GM12801 (cell line): Measurements from ENCODE around the gene C10orf71.

ENCODE experiments used
- CTCF ChIP-seq: IDR thresholded peaks from one replicate; pipeline ENCODE4 v1.5.1; 2011; ENCODE audit warnings: control low read depth; ENCODE audit not compliant: insufficient read length; ENCODE audit errors: extremely low read depth

C10orf71 gene

GRCh38 chr10:49323896-49324270, 24.9 kb downstream of the C10orf71 start:
- TF ChIP-seq CTCF: no peak

GRCh38 chr10:49324711-49325110, 25.7 kb downstream of the C10orf71 start:
- no peak for TF ChIP-seq CTCF

- TF ChIP-seq CTCF: no peak
Observed at GRCh38 chr10:49325131-49325915, 26.4 kb downstream of the C10orf71 start.

GRCh38 chr10:49325916-49326783, 27.2 kb downstream of the C10orf71 start:
- no peak for TF ChIP-seq CTCF

- no peak for TF ChIP-seq CTCF
Observed at GRCh38 chr10:49327036-49327813, 28.3 kb downstream of the C10orf71 start.

- no peak for TF ChIP-seq CTCF
Observed at GRCh38 chr10:49328401-49329145, 29.6 kb downstream of the C10orf71 start.
